GM12801 (cell line): ENCODE data around the gene LSM11.

Experiments
- CTCF ChIP-seq: IDR thresholded peaks from one replicate; pipeline ENCODE4 v1.5.1; 2011; ENCODE audit warnings: control low read depth; ENCODE audit not compliant: insufficient read length; ENCODE audit errors: extremely low read depth

LSM11 gene

GRCh38 chr5:157767689-157768088, 24.2 kb downstream of the LSM11 start:
- TF ChIP-seq CTCF: no peak

- TF ChIP-seq CTCF: no peak
Measured at GRCh38 chr5:157770665-157771064, 27.2 kb downstream of the LSM11 start.

- TF ChIP-seq CTCF: no peak
Measured at GRCh38 chr5:157772127-157772526, 28.6 kb downstream of the LSM11 start.

- no peak for TF ChIP-seq CTCF
Measured at GRCh38 chr5:157778121-157778805, 34.8 kb downstream of the LSM11 start.

- TF ChIP-seq CTCF: no peak
Measured at GRCh38 chr5:157779221-157779620, 35.7 kb downstream of the LSM11 start.

GRCh38 chr5:157785801-157786200, 42.3 kb downstream of the LSM11 start:
- TF ChIP-seq CTCF: no peak

GRCh38 chr5:157793301-157793700, 49.8 kb downstream of the LSM11 start:
- no peak for TF ChIP-seq CTCF

GRCh38 chr5:157799578-157799977, 56.1 kb downstream of the LSM11 start:
- no peak for TF ChIP-seq CTCF
